Lower leg skin (tissue), 3 donors: ENCODE data around the gene RSPO1.

ENCODE experiments used
- CTCF ChIP-seq, 3 donors: fragments of 450-650 bp; IDR thresholded peaks; one replicate each; pipeline ENCODE4 v1.5.1; 2016; ENCODE audit warnings: antibody characterized with exemption in 3 of 3, mild to moderate bottlenecking in 3 of 3, moderate library complexity in 2 of 3
- POLR2A ChIP-seq, 2 donors: fragments of 450-650 bp; IDR thresholded peaks; one replicate each; pipeline ENCODE4 v1.6.1; 2016 to 2017; ENCODE audit warnings: antibody characterized with exemption in 2 of 2, mild to moderate bottlenecking in 1 of 2, moderate library complexity in 1 of 2

GRCh38 chr1:37662031-37662755 is 27.5 kb upstream of the RSPO1 start:
- no peak for TF ChIP-seq CTCF (IDR thresholded peaks at IDR 0.05)
- no peak for TF ChIP-seq POLR2A (IDR thresholded peaks at IDR 0.05)
